Spleen (tissue), 7 donors: Measurements from ENCODE around the gene SYTL1.

Experiments used
- POLR2A ChIP-seq, 3 donors: fragments of 450-650 bp; IDR thresholded peaks; one replicate each; pipeline ENCODE4 v1.5.1; 2017; ENCODE audit warnings: antibody characterized with exemption in 3 of 3, mild to moderate bottlenecking in 1 of 3
- POLR2AphosphoS5 ChIP-seq, 3 donors: sonication (generic); formaldehyde crosslinking; IDR thresholded peaks; one replicate each; pipeline ENCODE4 v1.5.1; 2017; ENCODE audit warnings: antibody characterized with exemption in 3 of 3
- TF ChIP-seq, protein P1 (sequence below), 11 experiments: fragments of 200-600 bp in 7 of 11; fragments of 450-650 bp in 4 of 11; sonication (generic) in 4 of 11; IDR thresholded peaks in 8 of 11; conservative IDR thresholded peaks in 3 of 11; 1 replicate in 7 of 11; 2 replicates in 4 of 11; pipeline versions ENCODE4 v1.4.0 to v1.8.0; 2016 to 2021; ENCODE audit warnings: antibody characterized with exemption in 11 of 11, inconsistent platforms in 4 of 11, mild to moderate bottlenecking in 1 of 11
- donor health status: DM: no; HTN: no; CAD: no; lungs with moderate emphysema.
- donor health status: DM: no; HTN: no; CAD: no.
- donor health status: DM: no; HTN: no; CAD: no.

DNA sequence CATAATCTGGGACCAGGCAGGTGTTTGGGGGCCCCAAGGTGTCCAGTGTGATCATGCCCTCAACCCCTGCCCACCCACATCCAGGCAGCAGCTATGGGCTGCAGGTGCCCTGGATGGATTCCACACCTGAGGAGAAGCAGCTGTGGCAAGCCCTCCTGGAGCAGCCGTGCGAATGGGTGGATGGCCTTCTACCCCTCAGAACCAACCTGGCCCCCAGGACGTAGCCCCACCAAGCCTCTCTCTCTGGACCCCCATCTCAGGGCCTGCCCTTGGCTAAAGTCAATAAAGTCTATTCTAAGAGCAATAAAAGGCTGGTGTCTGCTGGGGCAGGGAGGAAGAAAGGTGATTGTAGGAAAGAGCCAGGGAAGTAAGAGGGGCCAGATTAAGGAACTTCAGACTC lies 11.8 kb downstream of the SYTL1 start:
- no peak for TF ChIP-seq POLR2A (IDR thresholded peaks at IDR 0.05)
- TF ChIP-seq, protein P1, sequence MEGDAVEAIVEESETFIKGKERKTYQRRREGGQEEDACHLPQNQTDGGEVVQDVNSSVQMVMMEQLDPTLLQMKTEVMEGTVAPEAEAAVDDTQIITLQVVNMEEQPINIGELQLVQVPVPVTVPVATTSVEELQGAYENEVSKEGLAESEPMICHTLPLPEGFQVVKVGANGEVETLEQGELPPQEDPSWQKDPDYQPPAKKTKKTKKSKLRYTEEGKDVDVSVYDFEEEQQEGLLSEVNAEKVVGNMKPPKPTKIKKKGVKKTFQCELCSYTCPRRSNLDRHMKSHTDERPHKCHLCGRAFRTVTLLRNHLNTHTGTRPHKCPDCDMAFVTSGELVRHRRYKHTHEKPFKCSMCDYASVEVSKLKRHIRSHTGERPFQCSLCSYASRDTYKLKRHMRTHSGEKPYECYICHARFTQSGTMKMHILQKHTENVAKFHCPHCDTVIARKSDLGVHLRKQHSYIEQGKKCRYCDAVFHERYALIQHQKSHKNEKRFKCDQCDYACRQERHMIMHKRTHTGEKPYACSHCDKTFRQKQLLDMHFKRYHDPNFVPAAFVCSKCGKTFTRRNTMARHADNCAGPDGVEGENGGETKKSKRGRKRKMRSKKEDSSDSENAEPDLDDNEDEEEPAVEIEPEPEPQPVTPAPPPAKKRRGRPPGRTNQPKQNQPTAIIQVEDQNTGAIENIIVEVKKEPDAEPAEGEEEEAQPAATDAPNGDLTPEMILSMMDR (IDR thresholded peaks at IDR 0.05 in 8 of 11, conservative IDR thresholded peaks at IDR 0.05 in 3 of 11): no peak
- TF ChIP-seq POLR2AphosphoS5 (IDR thresholded peaks at IDR 0.05): no peak
